IMR-90 (cell line): ENCODE data around the gene TRAPPC3L. TPM values are rescaled to one million over a fixed set of nuclear protein-coding genes. Genes with fewer than 3 reads are reported as not detected.

ENCODE experiments used
- ATAC-seq: fragments of 200-7000 bp; cut with Tn5 transposase; 2 replicates; pipeline ENCODE4 v1.9.1; 2020; ENCODE audit warnings: low read depth, mild to moderate bottlenecking, moderate library complexity
- BruUV-seq: library from RNA; stranded (reverse); fragments of 400-500 nt; replicated peaks from 2 replicates; lab custom pipeline; 2021; lab: Mats Ljungman, UMichigan
- CTCF ChIA-PET: fragments of 300-600 bp; formaldehyde crosslinking; extraction: SDS; loops from one replicate; lab custom pipeline; 2021; ENCODE audit warnings: antibody characterized with exemption; lab: Yijun Ruan, JAX
- POLR2A ChIA-PET: fragments of 300-600 bp; sonication (Branson Sonifier 250); formaldehyde crosslinking; loops from one replicate; lab custom pipeline; 2022; ENCODE audit warnings: antibody characterized with exemption; ENCODE audit not compliant: unreplicated experiment; lab: Charles Lee
- DNase-seq: peaks from one replicate; pipeline ENCODE4 v3.0.0; 2013
- H2AFZ ChIP-seq: replicated peaks from 2 replicates; pipeline ENCODE3; 2013; ENCODE audit warnings: low read length, mild to moderate bottlenecking; ENCODE audit not compliant: poor library complexity
- H2AK5ac ChIP-seq: 2 replicates; pipeline ENCODE4 v1.6.1; 2013; ENCODE audit warnings: low read depth, low read length, inconsistent platforms
- H2AK9ac ChIP-seq: replicated peaks from 2 replicates; pipeline ENCODE3; 2013; ENCODE audit warnings: mild to moderate bottlenecking, low read depth, low read length, moderate library complexity; ENCODE audit not compliant: poor library complexity
- H2BK120ac ChIP-seq: 2 replicates; pipeline ENCODE4 v1.6.1; 2013; ENCODE audit warnings: low read depth, low read length, inconsistent platforms
- H2BK15ac ChIP-seq: 3 replicates; pipeline ENCODE4 v1.6.1; 2013; ENCODE audit warnings: low read depth, low read length, inconsistent platforms
- H2BK20ac ChIP-seq: 2 replicates; pipeline ENCODE4 v1.6.1; 2013; ENCODE audit warnings: low read depth, mild to moderate bottlenecking, inconsistent platforms, low read length, moderate library complexity
- H2BK5ac ChIP-seq: 2 replicates; pipeline ENCODE4 v1.6.1; 2013; ENCODE audit warnings: mild to moderate bottlenecking, low read depth, low read length, inconsistent platforms; ENCODE audit not compliant: poor library complexity, severe bottlenecking
- H3K14ac ChIP-seq: replicated peaks from 2 replicates; pipeline ENCODE4 v1.6.1; 2013; ENCODE audit warnings: low read depth, low read length, inconsistent platforms
- H3K18ac ChIP-seq: 2 replicates; pipeline ENCODE4 v1.6.1; 2013; ENCODE audit warnings: low read depth, low read length, control low read depth
- H3K23ac ChIP-seq: 2 replicates; pipeline ENCODE4 v1.6.1; 2013; ENCODE audit warnings: low read depth, low read length, inconsistent platforms
- H3K27ac ChIP-seq: 2 replicates; pipeline ENCODE4 v1.5.1; 2013; ENCODE audit warnings: mild to moderate bottlenecking, control low read depth, low read length; ENCODE audit not compliant: insufficient read depth
- H3K27me3 ChIP-seq: 2 replicates; pipeline ENCODE4 v1.6.1; 2013; ENCODE audit warnings: low read length; ENCODE audit not compliant: control insufficient read depth, insufficient read depth
- H3K36me3 ChIP-seq: 2 replicates; pipeline ENCODE4 v1.6.1; 2013; ENCODE audit warnings: low read length, mixed read lengths; ENCODE audit not compliant: control insufficient read depth, insufficient read depth
- H3K4ac ChIP-seq: 2 replicates; pipeline ENCODE4 v1.6.1; 2013; ENCODE audit warnings: low read depth, low read length, inconsistent platforms
- H3K4me1 ChIP-seq: 2 replicates; pipeline ENCODE4 v1.6.1; 2013; ENCODE audit warnings: low read length, mixed read lengths; ENCODE audit not compliant: control insufficient read depth, insufficient read depth
- H3K4me2 ChIP-seq: 2 replicates; pipeline ENCODE4 v1.6.1; 2013; ENCODE audit warnings: low read depth, mild to moderate bottlenecking, control low read depth, low read length, moderate library complexity
- H3K4me3 ChIP-seq: 2 replicates; pipeline ENCODE4 v1.5.1; 2013; ENCODE audit warnings: low read depth, mild to moderate bottlenecking, control low read depth, low read length, moderate library complexity; ENCODE audit not compliant: insufficient read depth
- H3K56ac ChIP-seq: 2 replicates; pipeline ENCODE4 v1.6.1; 2013; ENCODE audit warnings: low read length, inconsistent platforms; ENCODE audit not compliant: insufficient read depth; ENCODE audit errors: extremely low read depth
- H3K79me1 ChIP-seq, 2 experiments: 2 replicates each; pipeline ENCODE4 v1.6.1; 2013; ENCODE audit warnings: low read length in 2 of 2, inconsistent platforms in 1 of 2, low read depth in 1 of 2
- H3K9ac ChIP-seq: 2 replicates; pipeline ENCODE4 v1.6.1; 2013; ENCODE audit warnings: low read depth, low read length, control low read depth
- H3K9me1 ChIP-seq: 2 replicates; pipeline ENCODE4 v1.6.1; 2013; ENCODE audit warnings: low read length, inconsistent platforms; ENCODE audit not compliant: insufficient read depth
- H3K9me3 ChIP-seq: 2 replicates; pipeline ENCODE4 v1.6.1; 2013; ENCODE audit warnings: low read length; ENCODE audit not compliant: control insufficient read depth, insufficient read depth
- H4K20me1 ChIP-seq: 2 replicates; pipeline ENCODE4 v1.6.1; 2013; ENCODE audit warnings: low read length, inconsistent platforms; ENCODE audit not compliant: insufficient read depth
- H4K5ac ChIP-seq: 2 replicates; pipeline ENCODE4 v1.6.1; 2013; ENCODE audit warnings: mild to moderate bottlenecking, low read depth, low read length, control low read depth
- H4K8ac ChIP-seq, 2 experiments: 2 replicates each; pipeline ENCODE4 v1.6.1; 2013; ENCODE audit warnings: low read depth in 2 of 2, low read length in 2 of 2, control low read depth in 1 of 2, inconsistent platforms in 1 of 2
- H4K91ac ChIP-seq: 2 replicates; pipeline ENCODE4 v1.6.1; 2013; ENCODE audit warnings: low read depth, low read length, inconsistent platforms; ENCODE audit not compliant: insufficient read depth
- BHLHE40 ChIP-seq: fragments of 150-350 bp; IDR thresholded peaks from 2 replicates; pipeline ENCODE4 v1.6.1; 2016; ENCODE audit warnings: mild to moderate bottlenecking, low read depth, low read length
- CHD1 ChIP-seq: IDR thresholded peaks from 2 replicates; pipeline ENCODE4 v1.6.1; 2012; ENCODE audit warnings: low read depth, low read length, improper control_type of control experiment
- CTCF ChIP-seq: conservative IDR thresholded peaks from 2 replicates; pipeline ENCODE4 v1.5.1; 2012; ENCODE audit warnings: mild to moderate bottlenecking, low read depth, low read length, improper control_type of control experiment
- ELK1 ChIP-seq: fragments of 150-350 bp; IDR thresholded peaks from 2 replicates; pipeline ENCODE4 v1.6.1; 2016; ENCODE audit warnings: low read depth, mild to moderate bottlenecking, low read length, moderate library complexity, borderline replicate concordance
- FOS ChIP-seq: fragments of 150-350 bp; IDR thresholded peaks from 2 replicates; pipeline ENCODE4 v1.6.1; 2016; ENCODE audit warnings: low read depth, low read length
- MAZ ChIP-seq: IDR thresholded peaks from 2 replicates; pipeline ENCODE4 v1.6.1; 2012; ENCODE audit warnings: low read depth, mild to moderate bottlenecking, low read length, improper control_type of control experiment, moderate library complexity, borderline replicate concordance
- MXI1 ChIP-seq: IDR thresholded peaks from 2 replicates; pipeline ENCODE4 v1.6.1; 2012; ENCODE audit warnings: low read depth, mild to moderate bottlenecking, low read length, moderate library complexity, borderline replicate concordance
- NFE2L2 ChIP-seq: fragments of 150-350 bp; IDR thresholded peaks from 2 replicates; pipeline ENCODE4 v1.6.1; 2016; ENCODE audit warnings: low read depth, mild to moderate bottlenecking, low read length
- POLR2A ChIP-seq: IDR thresholded peaks from 2 replicates; pipeline ENCODE4 v1.6.1; 2012; ENCODE audit warnings: mild to moderate bottlenecking, low read depth, low read length
- RAD21 ChIP-seq: IDR thresholded peaks from 2 replicates; pipeline ENCODE4 v1.6.1; 2012; ENCODE audit warnings: low read length, improper control_type of control experiment
- RCOR1 ChIP-seq: IDR thresholded peaks from 2 replicates; pipeline ENCODE4 v1.6.1; 2012; ENCODE audit warnings: mild to moderate bottlenecking, low read length, improper control_type of control experiment; ENCODE audit not compliant: insufficient replicate concordance
- SMC3 ChIP-seq: fragments of 150-350 bp; IDR thresholded peaks from 2 replicates; pipeline ENCODE4 v1.6.1; 2016; ENCODE audit warnings: low read depth, mild to moderate bottlenecking, antibody characterized with exemption, low read length, moderate library complexity
- WGBS, 2 experiments: methylation state at CpG; one replicate each; pipeline versions ENCODE4 v1.1.5 to v1.1.7; 2013; ENCODE audit warnings: missing lambda C conversion rate in 2 of 2; ENCODE audit not compliant: insufficient read length in 1 of 2; ENCODE audit errors: extremely low coverage in 2 of 2; 5-methylcytosine and 5-hydroxymethylcytosine counted together
- dilution Hi-C: fragments of 300-500 bp; cut with HindIII; formaldehyde crosslinking; loops from one replicate; pipeline ENCODE4 v1.14.3; 2018; ENCODE audit warnings: low sequenced_read_pairs; ENCODE audit not compliant: unreplicated experiment
- in situ Hi-C: fragments of 300-500 bp; cut with MboI; formaldehyde crosslinking; loops from 3 replicates; pipeline ENCODE4 v1.14.3; 2019; ENCODE audit warnings: low sequenced_read_pairs, inconsistent platforms, mixed read lengths
- intact Hi-C: fragments of 100-400 bp; cut with micrococcal nuclease; formaldehyde crosslinking; loops from 2 replicates; pipeline ENCODE4 v1.10.0; 2022
- polyA plus RNA-seq, 3 experiments: library from polyadenylated mRNA; depleted of rRNA; stranded (reverse); fragments of >200 nt; gene quantifications; 2 replicates each; pipeline ENCODE4 v1.2.3, GENCODE V29; 2012; ENCODE audit warnings: low replicate concordance in 1 of 3
- total RNA-seq: library from RNA; depleted of rRNA; stranded (reverse); fragments of >200 nt; gene quantifications from 2 replicates; pipeline ENCODE4 v1.2.3, GENCODE V29; 2012
- TF ChIP-seq, protein P1 (sequence below): fragments of 150-350 bp; IDR thresholded peaks from 2 replicates; pipeline ENCODE4 v1.6.1; 2017; ENCODE audit warnings: mild to moderate bottlenecking, antibody characterized with exemption, low read length, low read depth

The TRAPPC3L gene
- total and polyA plus RNA-seq, 2 of the 4 experiments (the other 2 are of a cell fraction) = 0.03 TPM; not detected in 1

DNA sequence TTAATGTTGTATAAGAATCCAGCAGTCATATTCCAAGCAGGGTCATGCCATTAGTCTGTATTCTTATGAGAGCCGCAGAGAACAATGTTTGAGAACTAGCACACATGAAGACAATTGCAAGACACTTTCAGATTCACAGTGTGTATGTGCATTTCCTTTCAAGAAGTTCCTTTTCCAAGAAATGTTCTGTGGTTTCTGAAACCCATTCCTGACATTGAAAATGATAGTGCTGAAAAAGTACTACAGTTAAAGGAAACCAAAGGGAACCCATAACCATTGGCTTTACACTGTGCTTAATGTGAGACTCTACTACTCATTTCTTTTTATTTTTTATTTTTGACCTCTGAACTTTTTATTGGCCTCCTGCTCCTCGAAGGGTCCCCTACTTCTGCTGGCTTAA, 88.6 kb downstream of the TRAPPC3L start:
- intact Hi-C loops = no loop called here
- H4K5ac ChIP-seq = no peak overlapping the region
- H3K23ac ChIP-seq = no peak overlapping the region
- H2BK20ac ChIP-seq = no peak overlapping the region
- TF ChIP-seq, protein P1, sequence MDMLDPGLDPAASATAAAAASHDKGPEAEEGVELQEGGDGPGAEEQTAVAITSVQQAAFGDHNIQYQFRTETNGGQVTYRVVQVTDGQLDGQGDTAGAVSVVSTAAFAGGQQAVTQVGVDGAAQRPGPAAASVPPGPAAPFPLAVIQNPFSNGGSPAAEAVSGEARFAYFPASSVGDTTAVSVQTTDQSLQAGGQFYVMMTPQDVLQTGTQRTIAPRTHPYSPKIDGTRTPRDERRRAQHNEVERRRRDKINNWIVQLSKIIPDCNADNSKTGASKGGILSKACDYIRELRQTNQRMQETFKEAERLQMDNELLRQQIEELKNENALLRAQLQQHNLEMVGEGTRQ = no peak
- no peak for TF ChIP-seq CHD1
- TF ChIP-seq NFE2L2 = no peak
- no peak for TF ChIP-seq POLR2A
- no peak for TF ChIP-seq RAD21
- no peak for TF ChIP-seq SMC3
- TF ChIP-seq ELK1 = no peak
- TF ChIP-seq FOS = no peak
- no peak for TF ChIP-seq CTCF
- no peak for TF ChIP-seq RCOR1
- no peak for TF ChIP-seq MAZ
- TF ChIP-seq BHLHE40 = no peak
- no peak for TF ChIP-seq MXI1
- peaks cover 9% of the 10 kb centered on the region for H3K27me3 ChIP-seq
- H3K4me1 ChIP-seq = no peaks in the 10 kb centered on the region; the same call in 1 of the 2 replicates
- no peak overlapping the region for H2AK9ac ChIP-seq
- no peak overlapping the region for H3K4me2 ChIP-seq
- no peak overlapping the region for H2AK5ac ChIP-seq
- no peak overlapping the region for H3K9ac ChIP-seq
- H2BK120ac ChIP-seq = no peak overlapping the region
- H2BK5ac ChIP-seq = no peak overlapping the region
- dilution Hi-C loops = no loop called here
- no peak overlapping the region for H3K27ac ChIP-seq
- CTCF ChIA-PET = no interaction called here
- no peak overlapping the region for H2BK15ac ChIP-seq
- H4K8ac ChIP-seq = no peak overlapping the region
- no peak overlapping the region for H3K18ac ChIP-seq
- no peak overlapping the region for H3K14ac ChIP-seq
- H2AFZ ChIP-seq = no peak overlapping the region
- H3K4ac ChIP-seq = no peak overlapping the region
- no peaks in the 10 kb centered on the region for H3K79me1 ChIP-seq
- no peak overlapping the region for H3K4me3 ChIP-seq
- no peaks in the 10 kb centered on the region for H3K9me1 ChIP-seq
- no peaks in the 10 kb centered on the region for H4K20me1 ChIP-seq
- in situ Hi-C loops = no loop called here
- DNase-seq = no peak
- POLR2A ChIA-PET = no interaction called here
- no peak for ATAC-seq
- WGBS, 2 experiments = no CpG with 5 or more reads among the region's 2 CpGs
- 0 out of 2 replicates have a peak, but pooled peaks cover 1% of the 10 kb centered on the region for H3K9me3 ChIP-seq
- no peak overlapping the region for H3K56ac ChIP-seq
- H4K91ac ChIP-seq = no peak overlapping the region
- no peaks in the 10 kb centered on the region for H3K36me3 ChIP-seq
- no TSS peak for BruUV-seq
